ENCODE results near the gene ANKRD37.

ANKRD37 gene

GRCh38 chr4:185412412-185412811, 15.8 kb downstream of the ANKRD37 start:
- in situ Hi-C loops (cut with MboI; ENCODE audit: low sequenced_read_pairs): no loop called here

- in situ Hi-C loops (cut with MboI; ENCODE audit: low sequenced_read_pairs): no loop called here
Measured at GRCh38 chr4:185416955-185417354, 20.3 kb downstream of the ANKRD37 start.

GRCh38 chr4:185421366-185422124, 24.9 kb downstream of the ANKRD37 start:
- in situ Hi-C loops (cut with MboI; ENCODE audit: low sequenced_read_pairs): no loop called here

- in situ Hi-C loops (cut with MboI; ENCODE audit: low sequenced_read_pairs): no loop called here
Measured at GRCh38 chr4:185424905-185425646, 28.4 kb downstream of the ANKRD37 start.

GRCh38 chr4:185425647-185426352, 29.2 kb downstream of the ANKRD37 start, which contains the start of gene UFSP2:
Gene UFSP2, minus strand, starts transcription at chr4:185425964. Its CDS starts 96 bp downstream, at chr4:185425868.
- in situ Hi-C loops (cut with MboI; ENCODE audit: low sequenced_read_pairs): no loop called here

- in situ Hi-C loops (cut with MboI; ENCODE audit: low sequenced_read_pairs): no loop called here
Measured at GRCh38 chr4:185426960-185427688, 30.5 kb downstream of the ANKRD37 start.

GRCh38 chr4:185429660-185430059, 33.0 kb downstream of the ANKRD37 start:
- in situ Hi-C loops (cut with MboI; ENCODE audit: low sequenced_read_pairs): no loop called here

GRCh38 chr4:185435466-185435865, 38.8 kb downstream of the ANKRD37 start:
- in situ Hi-C loops (cut with MboI; ENCODE audit: low sequenced_read_pairs): no loop called here

GRCh38 chr4:185437809-185438208, 41.2 kb downstream of the ANKRD37 start:
- in situ Hi-C loops (cut with MboI; ENCODE audit: low sequenced_read_pairs): no loop called here

- in situ Hi-C loops (cut with MboI; ENCODE audit: low sequenced_read_pairs): no loop called here
Measured at GRCh38 chr4:185441479-185441878, 44.8 kb downstream of the ANKRD37 start.

- in situ Hi-C loops (cut with MboI; ENCODE audit: low sequenced_read_pairs): no loop called here
Measured at GRCh38 chr4:185445209-185445608, 48.6 kb downstream of the ANKRD37 start.

Data from HL-60/S4 treated with phorbol 12-myristate 13-acetate at 8.2 ng/mL for 4 days and 3 days (cell line).